Naive B cell (primary cell): ENCODE measurements around the gene B9D1. TPM values are rescaled to one million over a fixed set of nuclear protein-coding genes. Genes with fewer than 3 reads are reported as not detected.
A peak's percentile ranks its signal among the peaks of the same experiment; 100 is the strongest.

Source experiments
- ATAC-seq, 2 donors: fragments of 150-1000 bp; cut with Tn5 transposase; 2 replicates each; pipeline ENCODE4 v1.10.0; 2021; ENCODE audit warnings: low read depth in 2 of 2, mild to moderate bottlenecking in 2 of 2, moderate library complexity in 2 of 2
- DNase-seq: peaks from one replicate; pipeline ENCODE4 v3.0.0; 2022
- H3K27ac Mint-ChIP-seq, 6 donors: one replicate each; pipeline ENCODE4 v1.8.0; 2020 to 2022; ENCODE audit warnings: mild to moderate bottlenecking in 6 of 6, mixed read lengths in 6 of 6, moderate library complexity in 5 of 6, inconsistent platforms in 2 of 6
- H3K27me3 Mint-ChIP-seq, 3 donors: one replicate each; pipeline ENCODE4 v1.8.0; 2021 to 2022; ENCODE audit warnings: mixed read lengths in 3 of 3, mild to moderate bottlenecking in 1 of 3
- H3K36me3 Mint-ChIP-seq, 2 donors: one replicate each; pipeline ENCODE4 v1.8.0; 2020 to 2022; ENCODE audit warnings: mixed read lengths in 2 of 2, inconsistent platforms in 1 of 2, mild to moderate bottlenecking in 1 of 2
- H3K4me1 Mint-ChIP-seq, 3 donors: one replicate each; pipeline ENCODE4 v1.8.0; 2020 to 2022; ENCODE audit warnings: mixed read lengths in 3 of 3, inconsistent platforms in 1 of 3, mild to moderate bottlenecking in 1 of 3, moderate library complexity in 1 of 3
- H3K4me3 Mint-ChIP-seq, 8 donors: one replicate each; pipeline ENCODE4 v1.8.0; 2020 to 2022; ENCODE audit warnings: mild to moderate bottlenecking in 8 of 8, mixed read lengths in 8 of 8, moderate library complexity in 8 of 8, inconsistent platforms in 2 of 8
- H3K9me3 Mint-ChIP-seq, 7 donors: one replicate each; pipeline ENCODE4 v1.8.0; 2020 to 2022; ENCODE audit warnings: mixed read lengths in 7 of 7, mild to moderate bottlenecking in 5 of 7, inconsistent platforms in 2 of 7, moderate library complexity in 1 of 7
- polyA plus RNA-seq, 6 donors: library from polyadenylated mRNA; unstranded; fragments of 300-500 nt; fragmentation: Illumina TruSeq; gene quantifications; one replicate each; pipeline ENCODE4 v1.2.3, GENCODE V29; 2021; ENCODE audit warnings: low read depth in 6 of 6

B9D1 gene
- polyA plus RNA-seq, 6 donors from 2014 or later: 1.2 to 4.1 (median 1.6) TPM

GRCh38 chr17:19386051-19386929 is 23.8 kb upstream of the B9D1 start:
- Mint-ChIP-seq H3K36me3 (peaks cover 4 to 6% of the 10 kb centered on the region in 2 donors), H3K27me3 (peaks cover 9 to 18% (median 12%) of the 10 kb centered on the region in 3 donors), H3K9me3 (no peaks in the 10 kb centered on the region), H3K4me1 (peaks cover 0 to 12% (median 5%) of the 10 kb centered on the region in 3 donors), H3K27ac (no peak overlapping the region), H3K4me3 (no peak overlapping the region)
- DNase-seq (no peak), ATAC-seq (no peak)

- ATAC-seq (no peak), DNase-seq (no peak)
- peaks cover 0 to 12% (median 8%) of the 10 kb centered on the region in 3 donors for H3K4me1 Mint-ChIP-seq
- H3K4me3 Mint-ChIP-seq: no peak overlapping the region
- peaks cover 9 to 18% (median 12%) of the 10 kb centered on the region in 3 donors for H3K27me3 Mint-ChIP-seq
- H3K9me3 Mint-ChIP-seq: no peaks in the 10 kb centered on the region
- peaks cover 6 to 11% of the 10 kb centered on the region in 2 donors for H3K36me3 Mint-ChIP-seq
- peak overlapping the region in 1 of 6 donors; percentile 29 for H3K27ac Mint-ChIP-seq
Measured at GRCh38 chr17:19385521-19385983, 23.0 kb upstream of the B9D1 start.

GRCh38 chr17:19384723-19385391 is 22.3 kb upstream of the B9D1 start:
- Mint-ChIP-seq H3K9me3 (no peaks in the 10 kb centered on the region), H3K4me3 (no peak overlapping the region), H3K27ac (peak overlapping the region in 2 of 6 donors; percentile 49 to 88), H3K4me1 (peaks cover 0 to 12% (median 9%) of the 10 kb centered on the region in 3 donors), H3K36me3 (peaks cover 6 to 14% of the 10 kb centered on the region in 2 donors), H3K27me3 (peaks cover 9 to 18% (median 12%) of the 10 kb centered on the region in 3 donors)
- no peak for ATAC-seq
- no peak for DNase-seq

GRCh38 chr17:19383681-19384470 is 21.4 kb upstream of the B9D1 start:
- DNase-seq (no peak), ATAC-seq (no peak)
- Mint-ChIP-seq H3K27me3 (peaks cover 8 to 18% (median 9%) of the 10 kb centered on the region in 3 donors), H3K27ac (peak overlapping the region in 1 of 6 donors; percentile 22), H3K4me1 (peaks cover 0 to 19% (median 12%) of the 10 kb centered on the region in 3 donors), H3K9me3 (no peaks in the 10 kb centered on the region), H3K36me3 (peaks cover 6 to 14% of the 10 kb centered on the region in 2 donors), H3K4me3 (peak overlapping the region in 1 of 8 donors; percentile 41)

GRCh38 chr17:19382531-19383444 is 20.3 kb upstream of the B9D1 start:
- H3K36me3 Mint-ChIP-seq: peaks cover 6 to 14% of the 10 kb centered on the region in 2 donors
- peaks cover 3 to 13% (median 5%) of the 10 kb centered on the region in 3 donors for H3K27me3 Mint-ChIP-seq
- H3K4me3 Mint-ChIP-seq: no peak overlapping the region
- no peaks in the 10 kb centered on the region for H3K9me3 Mint-ChIP-seq
- DNase-seq (no peak), ATAC-seq (no peak)
- peaks cover 0 to 25% (median 12%) of the 10 kb centered on the region in 3 donors for H3K4me1 Mint-ChIP-seq
- H3K27ac Mint-ChIP-seq: no peak overlapping the region

GRCh38 chr17:19381741-19382444 is 19.4 kb upstream of the B9D1 start:
- no peaks in the 10 kb centered on the region for H3K9me3 Mint-ChIP-seq
- ATAC-seq (no peak), DNase-seq (no peak)
- peaks cover 3 to 32% (median 16%) of the 10 kb centered on the region in 3 donors for H3K4me1 Mint-ChIP-seq
- H3K27me3 Mint-ChIP-seq: peaks cover 0 to 5% (median 0%) of the 10 kb centered on the region in 3 donors
- H3K27ac Mint-ChIP-seq: peak overlapping the region in 1 of 6 donors; percentile 60
- H3K4me3 Mint-ChIP-seq: no peak overlapping the region
- peaks cover 6 to 14% of the 10 kb centered on the region in 2 donors for H3K36me3 Mint-ChIP-seq

GRCh38 chr17:19381361-19381740 is 18.8 kb upstream of the B9D1 start:
- H3K4me1 Mint-ChIP-seq: peaks cover 6 to 34% (median 16%) of the 10 kb centered on the region in 3 donors
- no peaks in the 10 kb centered on the region for H3K9me3 Mint-ChIP-seq
- H3K27ac Mint-ChIP-seq: no peak overlapping the region
- ATAC-seq (no peak), DNase-seq (no peak)
- H3K36me3 Mint-ChIP-seq: peaks cover 6 to 14% of the 10 kb centered on the region in 2 donors
- H3K4me3 Mint-ChIP-seq: no peak overlapping the region
- peaks cover 0 to 1% (median 0%) of the 10 kb centered on the region in 3 donors for H3K27me3 Mint-ChIP-seq

GRCh38 chr17:19380481-19381301 is 18.2 kb upstream of the B9D1 start:
- Mint-ChIP-seq H3K4me3 (peak overlapping the region in 6 of 8 donors; percentile 8 to 95 (median 55)), H3K27ac (no peak overlapping the region), H3K36me3 (peaks cover 6 to 14% of the 10 kb centered on the region in 2 donors), H3K9me3 (no peaks in the 10 kb centered on the region), H3K4me1 (peaks cover 10 to 37% (median 20%) of the 10 kb centered on the region in 3 donors), H3K27me3 (no peaks in the 10 kb centered on the region)
- ATAC-seq (no peak), DNase-seq (no peak)

- ATAC-seq (no peak), DNase-seq (no peak)
- peaks cover 10 to 35% (median 19%) of the 10 kb centered on the region in 3 donors for H3K4me1 Mint-ChIP-seq
- H3K9me3 Mint-ChIP-seq: no peaks in the 10 kb centered on the region
- no peaks in the 10 kb centered on the region for H3K27me3 Mint-ChIP-seq
- H3K27ac Mint-ChIP-seq: peak overlapping the region in 3 of 6 donors; percentile 69 to 83 (median 74)
- peaks cover 4 to 14% of the 10 kb centered on the region in 2 donors for H3K36me3 Mint-ChIP-seq
- peak overlapping the region; percentile 95 to 100 (median 100) for H3K4me3 Mint-ChIP-seq
Measured at GRCh38 chr17:19379361-19380065, 17.0 kb upstream of the B9D1 start.

GRCh38 chr17:19378416-19379360 is 16.2 kb upstream of the B9D1 start, which contains the start of gene MAPK7:
TSS of gene MAPK7 (plus strand) at chr17:19378498. CDS start at chr17:19378901, 403 bp downstream.
- peaks cover 10 to 33% (median 14%) of the 10 kb centered on the region in 3 donors for H3K4me1 Mint-ChIP-seq
- H3K4me3 Mint-ChIP-seq: peak within 1 kb of the TSS; percentile 95 to 100 (median 100)
- peak; percentile 4 to 6 for ATAC-seq
- H3K27me3 Mint-ChIP-seq: no peaks in the 10 kb centered on the region
- H3K36me3 Mint-ChIP-seq: peaks cover 0 to 10% of the 10 kb centered on the region in 2 donors
- DNase-seq: no peak
- no peaks in the 10 kb centered on the region for H3K9me3 Mint-ChIP-seq
- peak within 1 kb of the TSS; percentile 97 to 100 (median 99) for H3K27ac Mint-ChIP-seq
